B cell (primary cell): ENCODE data around the gene DAD1.

ENCODE experiments used
- CTCF ChIP-seq: fragments of 200-600 bp; IDR thresholded peaks from one replicate; pipeline ENCODE4 v1.8.0; 2022; ENCODE audit warnings: antibody characterized with exemption, mild to moderate bottlenecking
- EZH2 ChIP-seq: IDR thresholded peaks from 2 replicates; pipeline ENCODE4 v1.6.1; 2012; ENCODE audit warnings: borderline replicate concordance, low read depth, mild to moderate bottlenecking, moderate library complexity, low read length; ENCODE audit not compliant: insufficient read depth, poor library complexity, severe bottlenecking

- no peak for TF ChIP-seq EZH2
- no peak for TF ChIP-seq CTCF
Observed at GRCh38 chr14:22597771-22598098, 8.7 kb upstream of the DAD1 start.
